SK-N-MC (cell line): ENCODE measurements around the gene MLPH.
"Not testable (repeated sequence)": the region's sequence is repeated elsewhere in the genome, so short reads cannot be mapped to it uniquely, and the experiment has no call there.

Experiments used
- DNase-seq: peaks from one replicate; pipeline ENCODE4 v3.0.0-alpha.2; 2011; ENCODE audit warnings: low read depth, low spot score
- H3K27ac ChIP-seq: fragments of 200-600 bp; sonication (generic); 2 replicates; pipeline ENCODE4 v1.5.1; 2016; ENCODE audit warnings: mixed run types
- H3K36me3 ChIP-seq: fragments of 200-600 bp; sonication (generic); 2 replicates; pipeline ENCODE4 v1.6.1; 2017; ENCODE audit warnings: antibody characterized with exemption, low read length, mixed read lengths; ENCODE audit not compliant: insufficient read depth
- H3K4me3 ChIP-seq: fragments of 200-600 bp; sonication (generic); 2 replicates; pipeline ENCODE4 v1.5.1; 2016
- H3K9ac ChIP-seq: fragments of 200-600 bp; sonication (generic); 2 replicates; pipeline ENCODE4 v1.8.0; 2017; ENCODE audit warnings: mixed run types, mixed read lengths; ENCODE audit not compliant: insufficient read length
- H3K9me3 ChIP-seq: fragments of 200-600 bp; sonication (generic); 2 replicates; pipeline ENCODE4 v1.6.1; 2017; ENCODE audit warnings: low read depth, mild to moderate bottlenecking, antibody characterized with exemption, low read length, moderate library complexity, mixed read lengths
- EZH2 ChIP-seq: fragments of 200-600 bp; sonication (generic); IDR thresholded peaks from one replicate; pipeline ENCODE4 v1.6.1; 2017; ENCODE audit warnings: antibody characterized with exemption
- FOXP2 ChIP-seq: optimal IDR thresholded peaks from 2 replicates; pipeline ENCODE3; 2011; ENCODE audit warnings: mild to moderate bottlenecking, moderate library complexity; ENCODE audit not compliant: insufficient read depth; ENCODE audit errors: extremely low read length, control extremely low read depth
- POLR2AphosphoS5 ChIP-seq: IDR thresholded peaks from 2 replicates; pipeline ENCODE4 v1.6.1; 2012; ENCODE audit warnings: mild to moderate bottlenecking, low read depth, low read length, borderline replicate concordance

Gene MLPH

DNA sequence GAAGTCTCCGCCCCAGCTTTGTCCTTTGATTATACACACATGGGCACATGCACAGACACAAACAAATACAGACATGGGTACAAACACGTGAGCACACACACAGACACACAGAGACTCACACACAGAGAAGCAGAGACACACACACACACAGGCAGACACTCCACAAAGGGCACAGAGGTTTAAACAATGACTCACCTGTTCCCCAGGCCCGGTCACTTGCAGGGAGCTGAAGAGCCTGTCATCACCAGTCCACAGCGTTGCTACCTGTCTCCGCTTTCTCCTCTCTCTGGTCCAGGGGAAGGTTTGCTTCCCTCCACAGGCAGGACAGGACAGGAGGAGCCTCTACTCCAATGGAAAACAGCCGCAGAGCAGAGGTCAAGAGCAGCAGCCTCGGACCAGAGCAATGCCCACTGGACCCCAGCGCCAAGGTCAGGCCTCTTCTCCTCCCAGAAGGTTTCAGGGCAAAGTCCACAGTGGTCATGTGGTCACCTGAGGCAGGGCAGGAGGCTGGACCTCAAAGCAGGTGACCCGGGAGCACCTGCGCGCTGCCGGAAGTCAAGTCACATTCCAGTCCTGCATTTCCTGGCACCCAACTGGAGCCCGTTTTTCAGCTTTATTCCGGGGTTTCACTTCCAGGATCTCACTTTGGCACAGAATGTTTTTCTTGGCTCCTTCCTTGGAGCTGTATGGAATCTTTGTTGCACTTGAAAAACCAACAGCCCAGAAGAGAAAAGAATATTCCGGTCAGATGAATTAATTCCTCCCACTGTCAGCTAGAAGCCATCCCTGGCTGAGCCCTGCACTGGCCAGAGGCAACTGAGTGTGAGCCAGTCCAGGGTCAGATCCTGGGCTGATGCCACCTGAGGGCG, 103.5 kb downstream of the MLPH start, which contains the start of gene RAB17:
Gene RAB17, minus strand, starts transcription at position 463 of the 869 bp plus-strand sequence. CDS start 4,580 bp downstream, outside the sequence.
- H3K27ac ChIP-seq, result no peak within 1 kb of the TSS
- TF ChIP-seq FOXP2 (no peak), POLR2AphosphoS5 (no peak), EZH2 (no peak)
- no peak for DNase-seq
- H3K9ac ChIP-seq, result no peak within 1 kb of the TSS
- no peak within 1 kb of the TSS for H3K4me3 ChIP-seq
- no peaks in the 10 kb centered on the region for H3K9me3 ChIP-seq
- no peaks in the 10 kb centered on the region for H3K36me3 ChIP-seq

DNA sequence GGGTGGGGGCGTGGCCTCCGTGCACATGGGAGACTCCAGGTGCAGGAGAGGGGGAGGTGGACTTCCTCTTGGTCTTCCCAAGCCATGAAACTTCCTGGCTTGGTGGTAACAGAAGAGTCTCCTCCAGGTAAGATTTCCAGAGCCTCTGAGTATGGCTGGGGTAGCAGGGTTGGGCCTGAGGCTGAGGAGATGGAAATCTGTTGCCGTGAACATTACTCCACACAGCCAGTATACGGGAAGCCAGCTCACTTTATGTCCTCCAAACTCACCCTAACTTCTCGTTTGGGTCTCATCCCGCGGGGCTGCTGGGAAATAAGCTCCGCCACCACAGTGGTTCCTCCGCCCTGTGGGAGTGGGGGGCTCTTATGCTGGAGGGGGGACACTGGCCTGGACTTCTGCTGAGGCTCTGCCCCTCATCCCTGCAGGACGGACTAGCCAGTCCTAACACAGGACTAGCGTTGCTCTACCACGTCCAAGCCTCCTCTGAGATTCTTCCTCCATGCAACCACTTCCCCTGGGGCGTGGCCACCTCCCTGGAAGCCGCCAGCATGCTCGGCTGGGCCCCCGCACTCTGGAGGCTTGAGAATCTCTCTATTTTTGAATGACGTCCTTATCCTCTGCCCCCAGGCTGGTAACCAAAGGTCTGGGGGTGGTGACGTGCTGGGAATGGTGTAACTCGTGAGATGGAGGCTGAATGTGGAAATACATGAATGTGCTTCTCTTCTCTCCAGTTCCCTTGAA, 104.3 kb downstream of the MLPH start:
- H3K4me3 ChIP-seq, result no peak overlapping the region
- TF ChIP-seq POLR2AphosphoS5, result no peak
- no peak for TF ChIP-seq FOXP2
- TF ChIP-seq EZH2, result no peak
- H3K9me3 ChIP-seq, result no peaks in the 10 kb centered on the region
- H3K9ac ChIP-seq, result no peak overlapping the region
- no peak for DNase-seq
- no peak overlapping the region for H3K27ac ChIP-seq
- no peaks in the 10 kb centered on the region for H3K36me3 ChIP-seq

DNA sequence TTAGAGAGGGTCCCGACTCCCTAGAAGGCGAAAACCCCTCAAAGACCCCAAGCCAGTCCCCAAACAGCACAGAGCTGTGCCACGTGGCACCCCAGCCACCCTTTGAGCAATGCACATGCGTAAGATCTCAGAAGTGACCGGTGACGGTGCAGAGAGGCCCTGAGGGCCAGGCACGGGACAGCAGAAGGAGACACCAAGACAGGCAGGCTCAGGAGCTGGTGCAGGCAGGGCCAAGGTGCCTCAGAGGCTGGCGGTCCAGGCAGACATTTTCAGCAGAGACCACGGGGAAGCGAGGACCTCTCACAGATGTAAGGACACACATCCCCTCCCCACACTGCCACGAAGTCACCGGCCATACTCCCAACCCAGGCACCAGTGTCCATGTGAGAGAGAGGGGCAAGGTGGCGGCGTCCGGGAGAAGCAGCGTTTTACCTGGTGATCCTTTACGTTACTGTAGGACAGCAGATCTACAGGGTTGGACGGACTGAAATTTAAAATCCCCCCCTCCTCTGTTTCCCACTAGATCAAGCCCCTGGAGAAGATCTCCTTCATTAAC, 105.5 kb downstream of the MLPH start:
- Histone ChIP-seq H3K9ac (no peak overlapping the region), H3K9me3 (no peaks in the 10 kb centered on the region), H3K27ac (no peak overlapping the region), H3K4me3 (no peak overlapping the region), H3K36me3 (no peaks in the 10 kb centered on the region)
- TF ChIP-seq EZH2 (no peak), POLR2AphosphoS5 (no peak), FOXP2 (no peak)
- DNase-seq, result no peak

DNA sequence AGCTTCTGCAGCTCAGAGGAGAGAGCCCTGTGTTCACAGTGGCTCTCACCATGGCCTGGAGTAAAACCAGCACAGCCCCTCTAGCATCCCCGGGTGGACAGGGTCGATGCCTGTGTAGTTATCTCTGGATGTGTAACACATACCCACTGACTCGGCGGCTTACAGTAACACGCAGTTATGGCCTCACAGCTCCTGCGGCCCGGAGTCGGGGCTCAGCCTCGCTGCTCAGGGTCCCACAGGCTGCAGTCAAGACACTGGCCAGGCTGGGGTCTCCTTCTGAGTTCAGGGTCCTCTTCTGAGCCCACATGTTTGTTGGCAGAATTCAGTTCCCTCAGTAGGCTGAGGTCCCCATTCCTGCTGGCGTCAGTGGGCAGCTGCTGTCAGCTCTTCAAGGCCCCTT, 106.0 kb downstream of the MLPH start:
- H3K9me3 ChIP-seq, result no peaks in the 10 kb centered on the region
- H3K27ac ChIP-seq, result no peak overlapping the region
- H3K9ac ChIP-seq, result no peak overlapping the region

DNA sequence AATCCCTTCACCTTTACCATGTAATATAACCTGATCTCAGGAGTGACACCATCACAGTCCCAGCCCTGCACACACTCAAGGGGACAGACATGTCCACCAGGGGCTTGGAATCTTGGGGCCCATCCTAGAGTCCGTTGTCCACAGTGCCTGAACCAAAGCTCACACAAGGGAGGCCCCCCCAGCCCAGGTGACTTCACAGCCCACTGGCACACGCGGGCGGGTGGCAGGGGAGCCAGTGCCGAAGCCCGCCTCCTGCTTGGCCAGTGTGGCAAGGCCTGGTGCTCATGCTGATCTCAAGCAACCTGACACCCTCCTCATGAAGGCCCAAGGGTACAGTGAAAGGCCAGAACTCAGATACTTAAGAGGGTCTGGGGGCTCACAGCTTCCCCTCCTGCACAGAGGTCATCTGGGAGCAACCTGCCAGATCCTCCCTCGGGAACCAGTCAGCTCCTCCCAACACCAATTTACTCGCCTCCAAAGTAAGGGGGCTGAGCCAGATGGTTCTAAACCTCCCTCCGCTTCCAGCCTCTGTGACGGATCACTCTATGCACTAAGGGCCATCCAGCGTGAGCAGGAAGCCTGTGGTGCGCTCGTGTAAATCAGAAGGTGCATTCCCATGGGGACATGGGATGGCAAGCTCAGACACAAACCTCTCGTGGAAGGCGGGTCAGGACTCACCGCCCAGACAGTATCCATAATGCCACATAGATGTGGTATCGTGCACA, 106.7 kb downstream of the MLPH start:
- no peak overlapping the region for H3K9ac ChIP-seq
- H3K36me3 ChIP-seq, result no peaks in the 10 kb centered on the region

More for the DNA sequence above, 106.0 kb downstream of the MLPH start:
- H3K36me3 ChIP-seq, result no peaks in the 10 kb centered on the region
- no peak overlapping the region for H3K4me3 ChIP-seq
- DNase-seq, result no peak
- TF ChIP-seq FOXP2 (no peak), POLR2AphosphoS5 (no peak), EZH2 (no peak)

DNA sequence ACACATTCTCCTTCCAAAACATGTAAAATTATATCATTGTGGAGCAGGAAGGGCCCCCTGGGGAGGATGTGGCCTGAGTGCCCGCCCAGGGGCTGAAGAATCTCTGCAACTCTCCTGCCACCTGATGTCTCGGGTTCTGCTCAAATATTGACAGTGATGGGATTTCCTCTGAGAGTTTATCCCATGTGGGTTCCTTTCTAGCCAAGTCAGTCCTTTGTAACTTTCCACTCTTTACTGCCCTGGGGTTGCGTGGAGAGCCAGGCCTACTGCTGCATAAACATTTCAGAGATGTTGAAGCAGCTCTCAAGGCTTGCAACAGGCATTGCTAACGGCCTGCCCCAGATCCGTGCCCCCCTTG, 107.4 kb downstream of the MLPH start:
- H3K27ac ChIP-seq, result no peak overlapping the region
- DNase-seq, result no peak
- no peaks in the 10 kb centered on the region for H3K9me3 ChIP-seq
- no peak overlapping the region for H3K4me3 ChIP-seq
- TF ChIP-seq EZH2, result no peak
- no peak for TF ChIP-seq POLR2AphosphoS5
- TF ChIP-seq FOXP2, result no peak
- H3K9ac ChIP-seq, result no peak overlapping the region
- H3K36me3 ChIP-seq, result no peaks in the 10 kb centered on the region

More for the DNA sequence above, 106.7 kb downstream of the MLPH start:
- Histone ChIP-seq H3K4me3 (no peak overlapping the region), H3K27ac (no peak overlapping the region), H3K9me3 (no peaks in the 10 kb centered on the region)
- TF ChIP-seq POLR2AphosphoS5, result no peak
- no peak for TF ChIP-seq EZH2
- no peak for TF ChIP-seq FOXP2
- no peak for DNase-seq

DNA sequence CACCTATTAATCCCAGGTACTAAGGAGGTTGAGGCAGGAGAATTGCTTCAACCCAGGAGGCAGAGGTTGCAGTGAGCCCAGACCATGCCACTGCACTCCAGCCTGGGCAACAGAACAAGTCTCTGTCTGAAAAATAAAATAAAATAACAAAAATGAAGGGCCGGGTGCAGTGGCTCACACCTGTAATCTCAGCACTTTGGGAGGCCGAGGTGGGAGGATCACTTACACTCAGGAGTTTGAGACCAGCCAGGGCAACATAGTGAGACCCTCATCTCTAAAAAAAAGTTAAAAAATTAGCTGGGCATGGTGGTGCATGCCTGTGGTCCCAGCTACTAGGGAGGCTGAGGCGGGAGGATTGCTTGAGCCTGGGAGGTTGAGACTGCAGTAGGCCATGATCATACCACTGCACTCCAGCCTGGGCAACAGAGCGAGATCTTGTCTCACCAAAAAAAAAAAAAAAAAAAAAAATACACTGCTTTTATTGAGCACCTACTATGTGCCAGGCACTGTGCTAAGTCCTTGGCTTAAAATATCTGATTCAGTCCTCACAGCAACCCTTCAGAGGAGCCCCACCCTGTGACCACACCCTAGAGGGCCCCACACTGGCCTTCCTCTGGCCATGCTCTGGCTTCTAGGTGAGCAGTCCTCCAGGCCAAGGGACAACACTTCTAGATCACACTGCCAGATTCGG, 108.9 kb downstream of the MLPH start:
- H3K9ac ChIP-seq, H3K36me3 ChIP-seq, H3K27ac ChIP-seq, DNase-seq, H3K4me3 ChIP-seq, H3K9me3 ChIP-seq: not testable (repeated sequence)
